Measurements from ENCODE around the gene TOLLIP.
"Not testable (repeated sequence)": the region's sequence is repeated elsewhere in the genome, so short reads cannot be mapped to it uniquely, and the experiment has no call there.

TOLLIP gene

GRCh38 chr11:1349327-1350041 is 40.1 kb upstream of the TOLLIP start:
- Histone ChIP-seq H3K27me3 (ENCODE audit: control insufficient read depth, insufficient read depth, low read length) (no peaks in the 10 kb centered on the region), H3K4me1 (ENCODE audit: control insufficient read depth, insufficient read depth, low read length) (no peaks in the 10 kb centered on the region)

GRCh38 chr11:1348796-1349326 is 39.4 kb upstream of the TOLLIP start:
- no peaks in the 10 kb centered on the region for H3K27me3 ChIP-seq (ENCODE audit: control insufficient read depth, insufficient read depth, low read length)
- H3K4me1 ChIP-seq (ENCODE audit: control insufficient read depth, insufficient read depth, low read length), result no peaks in the 10 kb centered on the region
- H3K9me3 ChIP-seq (ENCODE audit: control insufficient read depth, insufficient read depth, low read length), result no peaks in the 10 kb centered on the region
- H3K4me3 ChIP-seq (ENCODE audit: low read depth, low read length), result no peak overlapping the region
- H3K36me3 ChIP-seq (ENCODE audit: control insufficient read depth, insufficient read depth, low read length), result no peaks in the 10 kb centered on the region
- H3K9ac ChIP-seq (ENCODE audit: low read depth, low read length), result no peak overlapping the region

More at GRCh38 chr11:1349327-1350041, 40.1 kb upstream of the TOLLIP start:
- Histone ChIP-seq H3K36me3 (ENCODE audit: control insufficient read depth, insufficient read depth, low read length) (no peaks in the 10 kb centered on the region), H3K9me3 (ENCODE audit: control insufficient read depth, insufficient read depth, low read length) (no peaks in the 10 kb centered on the region), H3K4me3 (ENCODE audit: low read depth, low read length) (no peak overlapping the region), H3K9ac (ENCODE audit: low read depth, low read length) (no peak overlapping the region)

- Histone ChIP-seq H3K27me3 (ENCODE audit: control insufficient read depth, insufficient read depth, low read length) (no peaks in the 10 kb centered on the region), H3K36me3 (ENCODE audit: control insufficient read depth, insufficient read depth, low read length) (no peaks in the 10 kb centered on the region), H3K4me3 (ENCODE audit: low read depth, low read length) (no peak overlapping the region), H3K9ac (ENCODE audit: low read depth, low read length) (no peak overlapping the region), H3K9me3 (ENCODE audit: control insufficient read depth, insufficient read depth, low read length) (no peaks in the 10 kb centered on the region), H3K4me1 (ENCODE audit: control insufficient read depth, insufficient read depth, low read length) (no peaks in the 10 kb centered on the region)
These were observed 38.8 kb upstream of the TOLLIP start for GRCh38 chr11:1348146-1348795.

- H3K9me3 ChIP-seq (ENCODE audit: control insufficient read depth, insufficient read depth, low read length); H3K27me3 ChIP-seq (ENCODE audit: control insufficient read depth, insufficient read depth, low read length); H3K4me1 ChIP-seq (ENCODE audit: control insufficient read depth, insufficient read depth, low read length); H3K36me3 ChIP-seq (ENCODE audit: control insufficient read depth, insufficient read depth, low read length); H3K4me3 ChIP-seq (ENCODE audit: low read depth, low read length); H3K9ac ChIP-seq (ENCODE audit: low read depth, low read length): not testable (repeated sequence)
These were observed 38.1 kb upstream of the TOLLIP start for GRCh38 chr11:1347411-1347999.

GRCh38 chr11:1346669-1347390 is 37.4 kb upstream of the TOLLIP start:
- Histone ChIP-seq H3K36me3 (ENCODE audit: control insufficient read depth, insufficient read depth, low read length) (no peaks in the 10 kb centered on the region), H3K4me3 (ENCODE audit: low read depth, low read length) (no peak overlapping the region), H3K4me1 (ENCODE audit: control insufficient read depth, insufficient read depth, low read length) (no peaks in the 10 kb centered on the region), H3K27me3 (ENCODE audit: control insufficient read depth, insufficient read depth, low read length) (no peaks in the 10 kb centered on the region), H3K9me3 (ENCODE audit: control insufficient read depth, insufficient read depth, low read length) (no peaks in the 10 kb centered on the region), H3K9ac (ENCODE audit: low read depth, low read length) (no peak overlapping the region)

GRCh38 chr11:1345737-1346513 is 36.5 kb upstream of the TOLLIP start:
- Histone ChIP-seq H3K9me3 (ENCODE audit: control insufficient read depth, insufficient read depth, low read length) (no peaks in the 10 kb centered on the region), H3K9ac (ENCODE audit: low read depth, low read length) (no peak overlapping the region), H3K27me3 (ENCODE audit: control insufficient read depth, insufficient read depth, low read length) (no peaks in the 10 kb centered on the region), H3K4me1 (ENCODE audit: control insufficient read depth, insufficient read depth, low read length) (no peaks in the 10 kb centered on the region), H3K36me3 (ENCODE audit: control insufficient read depth, insufficient read depth, low read length) (no peaks in the 10 kb centered on the region), H3K4me3 (ENCODE audit: low read depth, low read length) (no peak overlapping the region)

- Histone ChIP-seq H3K36me3 (ENCODE audit: control insufficient read depth, insufficient read depth, low read length) (no peaks in the 10 kb centered on the region), H3K27me3 (ENCODE audit: control insufficient read depth, insufficient read depth, low read length) (no peaks in the 10 kb centered on the region), H3K9me3 (ENCODE audit: control insufficient read depth, insufficient read depth, low read length) (no peaks in the 10 kb centered on the region), H3K9ac (ENCODE audit: low read depth, low read length) (no peak overlapping the region), H3K4me1 (ENCODE audit: control insufficient read depth, insufficient read depth, low read length) (no peaks in the 10 kb centered on the region), H3K4me3 (ENCODE audit: low read depth, low read length) (no peak overlapping the region)
These were observed 34.7 kb upstream of the TOLLIP start for GRCh38 chr11:1344056-1344635.

- H3K9ac ChIP-seq (ENCODE audit: low read depth, low read length), result no peak overlapping the region
- no peaks in the 10 kb centered on the region for H3K9me3 ChIP-seq (ENCODE audit: control insufficient read depth, insufficient read depth, low read length)
- H3K4me1 ChIP-seq (ENCODE audit: control insufficient read depth, insufficient read depth, low read length), result no peaks in the 10 kb centered on the region
- no peaks in the 10 kb centered on the region for H3K36me3 ChIP-seq (ENCODE audit: control insufficient read depth, insufficient read depth, low read length)
- H3K27me3 ChIP-seq (ENCODE audit: control insufficient read depth, insufficient read depth, low read length), result no peaks in the 10 kb centered on the region
- H3K4me3 ChIP-seq (ENCODE audit: low read depth, low read length), result no peak overlapping the region
These were observed 34.1 kb upstream of the TOLLIP start for GRCh38 chr11:1343391-1344055.

GRCh38 chr11:1342946-1343345 is 33.5 kb upstream of the TOLLIP start:
- Histone ChIP-seq H3K9me3 (ENCODE audit: control insufficient read depth, insufficient read depth, low read length) (no peaks in the 10 kb centered on the region), H3K27me3 (ENCODE audit: control insufficient read depth, insufficient read depth, low read length) (peaks cover 4% of the 10 kb centered on the region), H3K9ac (ENCODE audit: low read depth, low read length) (no peak overlapping the region), H3K4me3 (ENCODE audit: low read depth, low read length) (no peak overlapping the region), H3K36me3 (ENCODE audit: control insufficient read depth, insufficient read depth, low read length) (no peaks in the 10 kb centered on the region), H3K4me1 (ENCODE audit: control insufficient read depth, insufficient read depth, low read length) (no peaks in the 10 kb centered on the region)

- Histone ChIP-seq H3K27me3 (ENCODE audit: control insufficient read depth, insufficient read depth, low read length) (peaks cover 8% of the 10 kb centered on the region), H3K4me1 (ENCODE audit: control insufficient read depth, insufficient read depth, low read length) (no peaks in the 10 kb centered on the region), H3K4me3 (ENCODE audit: low read depth, low read length) (no peak overlapping the region)
These were observed 32.6 kb upstream of the TOLLIP start for GRCh38 chr11:1341928-1342524.

More at GRCh38 chr11:1341928-1342524, 32.6 kb upstream of the TOLLIP start:
- H3K36me3 ChIP-seq (ENCODE audit: control insufficient read depth, insufficient read depth, low read length), result no peaks in the 10 kb centered on the region
- H3K9ac ChIP-seq (ENCODE audit: low read depth, low read length), result no peak overlapping the region
- H3K9me3 ChIP-seq (ENCODE audit: control insufficient read depth, insufficient read depth, low read length), result no peaks in the 10 kb centered on the region

All from iPS-15b (cell line).